Measurements from ENCODE around the gene GAB2.

DNA sequence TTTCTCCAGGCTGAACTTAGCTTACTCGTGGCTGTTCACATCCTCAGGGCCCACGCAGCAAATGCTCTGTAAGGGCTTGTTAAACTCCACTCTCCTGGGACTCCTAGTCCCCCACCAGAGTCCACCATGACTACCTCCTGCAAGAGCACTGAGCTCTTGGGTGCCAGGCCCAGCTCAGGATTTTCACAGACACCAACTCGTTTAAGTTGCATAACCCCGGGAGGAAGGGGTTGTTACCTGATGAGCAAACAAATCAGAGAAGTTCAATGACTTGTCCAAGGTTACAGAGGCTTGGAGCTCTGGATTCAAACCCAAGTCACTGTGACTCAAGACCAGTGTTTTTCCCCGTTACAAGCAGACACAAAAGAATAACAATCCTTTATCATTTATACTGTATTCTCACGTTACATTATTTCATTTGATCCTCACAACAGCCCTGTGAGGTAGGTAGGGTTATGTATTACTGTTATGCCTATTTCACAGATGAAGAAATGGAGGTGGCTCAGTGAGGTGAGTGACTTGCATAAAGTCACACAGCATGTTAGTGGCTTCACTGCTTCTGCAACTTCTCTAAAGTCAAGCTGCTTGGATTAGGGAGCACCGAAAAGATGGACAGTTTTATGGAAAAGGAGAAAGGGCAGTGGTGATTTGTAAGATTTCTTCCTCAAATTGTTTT lies 246.6 kb downstream of the GAB2 start:
- TF ChIP-seq ZFP30 (CRISPR knock-in tag; IDR thresholded peaks at IDR 0.05) (no peak), ZNF70 (CRISPR knock-in tag; IDR thresholded peaks at IDR 0.05) (no peak), TCF4 (CRISPR knock-in tag; IDR thresholded peaks at IDR 0.05; ENCODE audit: borderline replicate concordance) (no peak)
- TF ChIP-seq, protein P1, sequence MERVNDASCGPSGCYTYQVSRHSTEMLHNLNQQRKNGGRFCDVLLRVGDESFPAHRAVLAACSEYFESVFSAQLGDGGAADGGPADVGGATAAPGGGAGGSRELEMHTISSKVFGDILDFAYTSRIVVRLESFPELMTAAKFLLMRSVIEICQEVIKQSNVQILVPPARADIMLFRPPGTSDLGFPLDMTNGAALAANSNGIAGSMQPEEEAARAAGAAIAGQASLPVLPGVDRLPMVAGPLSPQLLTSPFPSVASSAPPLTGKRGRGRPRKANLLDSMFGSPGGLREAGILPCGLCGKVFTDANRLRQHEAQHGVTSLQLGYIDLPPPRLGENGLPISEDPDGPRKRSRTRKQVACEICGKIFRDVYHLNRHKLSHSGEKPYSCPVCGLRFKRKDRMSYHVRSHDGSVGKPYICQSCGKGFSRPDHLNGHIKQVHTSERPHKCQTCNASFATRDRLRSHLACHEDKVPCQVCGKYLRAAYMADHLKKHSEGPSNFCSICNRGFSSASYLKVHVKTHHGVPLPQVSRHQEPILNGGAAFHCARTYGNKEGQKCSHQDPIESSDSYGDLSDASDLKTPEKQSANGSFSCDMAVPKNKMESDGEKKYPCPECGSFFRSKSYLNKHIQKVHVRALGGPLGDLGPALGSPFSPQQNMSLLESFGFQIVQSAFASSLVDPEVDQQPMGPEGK (CRISPR knock-in tag; IDR thresholded peaks at IDR 0.05; ENCODE audit: borderline replicate concordance), result no peak

Data from SK-N-SH treated with all-trans-retinoic acid at 6 μM for 48 hours (cell line).